GM12891 (cell line): ENCODE results near the gene NBEA.

Experiments used
- POLR2A ChIP-seq: IDR thresholded peaks from 2 replicates; pipeline ENCODE4 v1.6.1; 2011; ENCODE audit warnings: low read depth, low read length, control low read depth
- POLR2AphosphoS5 ChIP-seq: IDR thresholded peaks from 2 replicates; pipeline ENCODE4 v1.6.1; 2011; ENCODE audit warnings: low read depth, low read length, control low read depth
- SPI1 ChIP-seq: IDR thresholded peaks from 2 replicates; pipeline ENCODE4 v1.6.1; 2011; ENCODE audit warnings: low read depth, low read length, control low read depth
- TAF1 ChIP-seq: IDR thresholded peaks from 2 replicates; pipeline ENCODE4 v1.6.1; 2011; ENCODE audit warnings: low read depth, low read length, control low read depth

- no peak for TF ChIP-seq SPI1
- no peak for TF ChIP-seq POLR2A
- no peak for TF ChIP-seq POLR2AphosphoS5
- TF ChIP-seq TAF1, result no peak
Measured at GRCh38 chr13:35225159-35225558, 283.1 kb downstream of the NBEA start.
